Measurements from ENCODE around the gene TPSD1. TPM values are rescaled to one million over a fixed set of nuclear protein-coding genes. Genes with fewer than 3 reads are reported as not detected.
"Not testable (repeated sequence)": the region's sequence is repeated elsewhere in the genome, so short reads cannot be mapped to it uniquely, and the experiment has no call there.

Gene TPSD1
- total and polyA plus RNA-seq, 8 donors = 0.70 to 7.6 (median 4.5) TPM; not detected in 4

DNA sequence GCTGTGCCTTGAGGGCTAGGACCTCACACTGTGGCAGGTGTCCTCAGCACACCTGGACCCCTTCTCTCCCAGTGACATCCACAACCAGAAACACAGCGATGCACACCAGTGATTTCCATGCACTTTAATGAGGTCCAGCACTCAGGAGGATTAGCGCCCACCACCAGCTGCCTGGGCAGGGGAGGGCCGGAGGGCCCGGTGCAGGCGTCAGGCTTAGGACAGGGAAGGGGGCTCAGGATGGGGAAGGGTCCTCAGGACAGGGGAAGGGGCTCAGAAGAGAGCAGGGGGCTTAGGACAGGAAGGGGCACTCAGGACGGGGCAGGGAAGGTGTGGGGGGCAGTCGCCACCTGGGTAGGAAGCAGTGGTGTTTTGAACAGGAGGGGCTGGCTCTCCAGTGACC lies 27.6 kb upstream of the TPSD1 start:
- H3K36me3 ChIP-seq; H3K27ac ChIP-seq; DNase-seq; H3K9me3 ChIP-seq; H3K4me3 ChIP-seq; intact Hi-C loops (cut with DNase I; ENCODE audit: low total_unique reads): not testable (repeated sequence)
- H3K4me1 ChIP-seq = peaks cover 11 to 26% (median 20%) of the 10 kb centered on the region in 4 donors
- peaks cover 0 to 10% (median 0%) of the 10 kb centered on the region in 3 donors for H3K27me3 ChIP-seq
- WGBS, 5 donors = 48 to 78% (median 71%) methylated on average over 5 to 7 of the region's 7 CpGs

DNA sequence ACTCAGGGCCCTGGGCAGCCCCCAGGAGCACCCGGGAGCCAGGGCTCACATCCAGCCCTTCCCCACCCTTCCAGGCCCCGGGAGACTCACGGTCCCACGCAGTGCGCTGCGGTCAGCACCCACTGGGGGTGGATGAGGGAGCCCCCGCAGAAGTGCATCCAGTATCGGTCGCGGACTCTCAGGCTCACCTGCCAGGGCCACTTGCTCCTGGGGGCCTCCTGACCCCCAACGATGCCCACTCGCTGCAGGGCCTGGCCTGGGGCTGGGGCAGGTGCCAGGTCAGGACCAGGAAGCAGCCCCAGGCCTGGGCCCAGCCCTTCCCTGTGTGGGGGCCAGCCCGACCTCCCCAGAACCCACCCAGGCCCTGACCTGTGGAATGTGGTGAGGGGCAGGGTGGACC lies 26.4 kb upstream of the TPSD1 start:
- intact Hi-C loops (cut with DNase I; ENCODE audit: low total_unique reads); H3K4me3 ChIP-seq; H3K27ac ChIP-seq; H3K9me3 ChIP-seq; H3K36me3 ChIP-seq; DNase-seq: not testable (repeated sequence)
- 84 to 87% (median 87%) methylated on average over 6 to 11 of the region's 13 CpGs; no CpG with 5 or more reads in 2 of the 5 donors for WGBS, 5 donors
- Histone ChIP-seq H3K27me3 (peaks cover 0 to 10% (median 0%) of the 10 kb centered on the region in 3 donors), H3K4me1 (peaks cover 11 to 23% (median 18%) of the 10 kb centered on the region in 4 donors)

DNA sequence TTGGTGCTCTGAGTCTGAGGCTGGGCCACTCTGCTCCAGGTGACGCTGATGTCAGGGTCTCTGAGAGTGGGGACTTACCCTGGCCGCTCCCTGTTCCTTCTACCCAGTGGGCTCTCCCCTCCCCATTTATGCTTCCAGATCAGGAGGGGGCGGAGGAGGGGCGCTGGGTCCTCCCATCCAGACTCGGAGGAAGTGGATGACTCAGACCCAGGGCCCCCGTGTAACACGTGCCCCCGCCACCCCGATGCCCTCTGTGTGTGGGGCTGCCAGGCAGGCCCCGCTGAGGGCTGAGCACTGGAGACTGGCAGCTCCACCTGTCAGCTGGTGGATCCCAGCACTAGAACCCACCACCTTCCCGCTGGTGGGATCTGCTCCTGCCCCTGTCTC lies 25.8 kb upstream of the TPSD1 start, which contains the start of gene TPSB2:
TPSB2 (minus strand) TSS at position 101 of the 387 bp plus-strand sequence. CDS start 233 bp downstream, outside the sequence.
- WGBS, 5 donors = 70 to 90% (median 78%) methylated on average over 2 to 5 of the region's 11 CpGs; no CpG with 5 or more reads in 1 of the 5 donors
- intact Hi-C loops (cut with DNase I; ENCODE audit: low total_unique reads); DNase-seq; H3K36me3 ChIP-seq; H3K27ac ChIP-seq; H3K4me3 ChIP-seq; H3K9me3 ChIP-seq: not testable (repeated sequence)
- peaks cover 0 to 10% (median 0%) of the 10 kb centered on the region in 3 donors for H3K27me3 ChIP-seq
- peaks cover 10 to 19% (median 13%) of the 10 kb centered on the region in 4 donors for H3K4me1 ChIP-seq

DNA sequence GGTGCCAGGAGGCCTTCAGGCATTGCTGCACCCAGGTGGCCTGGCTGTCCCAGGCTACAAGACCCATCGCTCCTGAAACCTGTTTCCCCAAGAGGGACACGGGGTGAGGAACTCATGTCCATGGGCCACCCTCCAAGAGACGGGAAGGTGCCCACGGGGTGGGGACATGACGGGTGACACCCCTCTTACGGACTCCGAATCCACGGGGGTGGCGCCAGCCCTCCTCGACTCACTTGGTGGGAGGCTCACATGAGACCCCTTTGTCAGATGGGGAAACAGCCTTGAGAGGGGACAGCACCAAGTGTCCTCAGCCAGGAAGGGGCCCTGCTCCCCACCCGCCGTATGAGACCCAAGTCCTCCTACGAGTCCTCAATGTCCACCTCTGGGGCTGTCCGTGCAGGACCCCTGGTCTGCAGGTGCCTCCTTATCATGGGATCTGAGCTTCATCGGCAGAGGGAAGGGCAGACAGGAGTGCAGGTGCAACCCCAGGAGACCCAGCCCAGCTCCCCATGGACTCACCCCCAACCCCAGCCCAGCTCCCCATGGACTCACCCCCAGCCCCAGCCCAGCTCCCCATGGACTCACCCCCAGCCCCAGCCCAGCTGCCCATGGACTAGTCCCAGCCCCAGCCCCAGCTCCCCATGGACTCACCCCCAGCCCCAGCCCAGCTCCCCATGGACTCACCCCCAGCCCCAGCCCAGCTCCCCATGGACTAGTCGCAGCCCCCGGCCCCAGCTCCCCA lies 25.2 kb upstream of the TPSD1 start:
- DNase-seq; H3K27ac ChIP-seq; H3K36me3 ChIP-seq; H3K4me3 ChIP-seq; H3K9me3 ChIP-seq; intact Hi-C loops (cut with DNase I; ENCODE audit: low total_unique reads): not testable (repeated sequence)
- 79 to 87% (median 82%) methylated on average over 12 to 17 of the region's 17 CpGs for WGBS, 5 donors
- Histone ChIP-seq H3K27me3 (peaks cover 0 to 10% (median 0%) of the 10 kb centered on the region in 3 donors), H3K4me1 (peaks cover 5 to 14% (median 7%) of the 10 kb centered on the region in 4 donors)

DNA sequence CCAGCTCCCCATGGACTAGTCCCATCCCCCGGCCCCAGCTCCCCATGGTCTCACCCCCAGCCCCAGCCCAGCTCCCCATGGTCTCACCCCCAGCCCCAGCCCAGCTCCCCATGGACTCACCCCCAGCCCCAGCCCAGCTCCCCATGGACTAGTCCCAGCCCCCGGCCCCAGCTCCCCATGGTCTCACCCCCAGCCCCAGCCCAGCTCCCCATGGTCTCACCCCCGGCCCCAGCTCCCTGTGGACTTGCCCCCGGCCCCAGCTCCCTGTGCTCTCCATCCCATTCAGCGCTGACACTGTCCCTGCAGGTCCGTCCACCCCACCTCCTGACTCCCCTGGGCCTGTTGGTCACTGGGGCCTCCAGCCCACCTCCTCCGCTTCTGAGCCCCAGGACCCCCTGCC lies 24.6 kb upstream of the TPSD1 start:
- WGBS, 5 donors = 67 to 92% (median 86%) methylated on average over 1 to 6 of the region's 7 CpGs
- H3K27ac ChIP-seq; DNase-seq; H3K36me3 ChIP-seq; intact Hi-C loops (cut with DNase I; ENCODE audit: low total_unique reads); H3K4me1 ChIP-seq; H3K4me3 ChIP-seq; H3K9me3 ChIP-seq: not testable (repeated sequence)
- H3K27me3 ChIP-seq = peaks cover 0 to 10% (median 0%) of the 10 kb centered on the region in 3 donors

DNA sequence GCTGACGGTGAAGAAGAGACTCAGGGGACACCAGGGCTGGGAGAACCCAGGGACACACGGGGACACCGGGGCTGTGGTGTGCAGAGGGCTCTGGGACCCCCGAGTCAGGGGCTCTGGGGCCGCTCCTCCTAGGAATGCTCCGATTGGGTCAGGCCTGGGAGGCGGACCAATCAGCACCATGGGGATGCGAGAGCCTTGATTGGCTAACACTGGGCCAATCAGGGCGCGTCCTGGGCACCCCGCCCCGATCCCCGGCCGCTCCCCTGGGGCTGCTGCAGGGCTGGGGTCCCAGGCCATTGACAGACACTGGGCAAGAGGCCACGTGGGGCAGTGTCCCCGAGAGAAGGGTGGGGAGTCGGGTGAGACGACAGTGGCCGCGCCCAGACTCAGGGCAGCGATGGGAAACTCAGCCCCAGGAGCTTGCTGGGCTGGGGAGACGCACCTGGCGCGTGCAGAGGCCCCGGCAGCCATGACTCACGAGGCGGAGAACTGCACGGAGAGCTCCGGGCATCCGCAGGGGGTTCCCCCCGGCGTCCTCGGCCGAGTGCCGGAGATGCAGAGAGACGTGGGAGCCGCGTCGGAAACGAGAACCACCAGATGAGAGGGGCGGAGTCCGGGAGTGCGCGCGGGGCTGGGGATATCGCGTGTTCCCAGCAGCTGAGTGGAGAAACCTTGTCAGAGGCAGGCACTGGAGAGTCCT lies 23.7 kb upstream of the TPSD1 start:
- H3K4me3 ChIP-seq; intact Hi-C loops (cut with DNase I; ENCODE audit: low total_unique reads); H3K36me3 ChIP-seq; DNase-seq; H3K4me1 ChIP-seq; H3K9me3 ChIP-seq; H3K27ac ChIP-seq: not testable (repeated sequence)
- H3K27me3 ChIP-seq = peaks cover 0 to 10% (median 0%) of the 10 kb centered on the region in 3 donors
- WGBS, 5 donors = no CpG with 5 or more reads among the region's 47 CpGs

DNA sequence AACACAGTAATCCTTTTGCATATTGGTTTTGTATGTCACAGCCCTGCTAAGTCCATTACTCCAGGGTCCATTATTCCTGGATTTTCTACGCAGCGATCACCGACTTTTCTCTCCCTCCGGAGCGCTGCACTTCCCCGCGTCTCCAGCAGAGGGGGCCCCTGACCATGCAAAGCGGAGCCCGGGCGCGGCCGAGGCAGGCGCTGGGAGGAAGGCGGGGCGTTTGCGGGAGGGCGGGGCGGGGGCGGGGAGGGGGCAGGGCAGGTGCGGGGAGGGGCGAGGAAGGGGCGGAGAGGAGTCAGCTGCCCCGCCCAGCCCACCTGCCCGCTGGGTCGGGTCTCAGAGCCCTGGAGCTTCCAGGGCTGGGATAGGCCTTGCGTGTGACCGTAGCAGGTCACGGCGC lies 19.2 kb upstream of the TPSD1 start:
- no CpG with 5 or more reads among the region's 29 CpGs for WGBS, 5 donors
- H3K36me3 ChIP-seq; intact Hi-C loops (cut with DNase I; ENCODE audit: low total_unique reads); H3K9me3 ChIP-seq; H3K27me3 ChIP-seq; H3K4me1 ChIP-seq; H3K27ac ChIP-seq; DNase-seq; H3K4me3 ChIP-seq: not testable (repeated sequence)

DNA sequence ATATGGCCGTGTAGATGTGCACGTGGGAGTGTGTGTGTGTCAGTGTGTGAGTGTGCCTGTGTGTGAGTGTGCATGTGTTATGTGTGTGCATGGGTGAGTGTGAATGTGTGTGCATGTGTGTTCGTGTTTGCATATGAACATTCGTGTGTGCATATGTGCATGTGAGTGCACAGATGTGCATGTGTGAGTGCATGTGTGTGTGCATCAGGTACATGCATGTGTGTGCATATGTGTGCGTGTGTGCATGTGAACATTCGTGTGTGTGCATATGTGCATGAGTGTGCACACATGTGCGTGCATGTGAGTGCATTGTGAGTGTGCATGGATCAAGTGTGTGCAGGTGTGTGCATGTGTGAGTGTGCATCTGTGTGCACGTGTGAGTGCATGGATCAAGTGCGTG lies 17.9 kb upstream of the TPSD1 start:
- intact Hi-C loops (cut with DNase I; ENCODE audit: low total_unique reads) = no loop called here
- DNase-seq = no peak
- Histone ChIP-seq H3K36me3 (no peaks in the 10 kb centered on the region), H3K4me1 (no peaks in the 10 kb centered on the region), H3K27ac (no peak overlapping the region), H3K27me3 (peaks cover 0 to 7% (median 0%) of the 10 kb centered on the region in 3 donors), H3K9me3 (no peaks in the 10 kb centered on the region), H3K4me3 (no peak overlapping the region)
- 79 to 84% (median 82%) methylated on average over 9 of the region's 9 CpGs for WGBS, 5 donors
- TF ChIP-seq POLR2AphosphoS5 (IDR thresholded peaks at IDR 0.05) = no peak
- TF ChIP-seq EP300 (IDR thresholded peaks at IDR 0.05) = no peak
- no peak for TF ChIP-seq POLR2A (IDR thresholded peaks at IDR 0.05)
- TF ChIP-seq, protein P1, sequence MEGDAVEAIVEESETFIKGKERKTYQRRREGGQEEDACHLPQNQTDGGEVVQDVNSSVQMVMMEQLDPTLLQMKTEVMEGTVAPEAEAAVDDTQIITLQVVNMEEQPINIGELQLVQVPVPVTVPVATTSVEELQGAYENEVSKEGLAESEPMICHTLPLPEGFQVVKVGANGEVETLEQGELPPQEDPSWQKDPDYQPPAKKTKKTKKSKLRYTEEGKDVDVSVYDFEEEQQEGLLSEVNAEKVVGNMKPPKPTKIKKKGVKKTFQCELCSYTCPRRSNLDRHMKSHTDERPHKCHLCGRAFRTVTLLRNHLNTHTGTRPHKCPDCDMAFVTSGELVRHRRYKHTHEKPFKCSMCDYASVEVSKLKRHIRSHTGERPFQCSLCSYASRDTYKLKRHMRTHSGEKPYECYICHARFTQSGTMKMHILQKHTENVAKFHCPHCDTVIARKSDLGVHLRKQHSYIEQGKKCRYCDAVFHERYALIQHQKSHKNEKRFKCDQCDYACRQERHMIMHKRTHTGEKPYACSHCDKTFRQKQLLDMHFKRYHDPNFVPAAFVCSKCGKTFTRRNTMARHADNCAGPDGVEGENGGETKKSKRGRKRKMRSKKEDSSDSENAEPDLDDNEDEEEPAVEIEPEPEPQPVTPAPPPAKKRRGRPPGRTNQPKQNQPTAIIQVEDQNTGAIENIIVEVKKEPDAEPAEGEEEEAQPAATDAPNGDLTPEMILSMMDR (IDR thresholded peaks at IDR 0.05) = no peak

DNA sequence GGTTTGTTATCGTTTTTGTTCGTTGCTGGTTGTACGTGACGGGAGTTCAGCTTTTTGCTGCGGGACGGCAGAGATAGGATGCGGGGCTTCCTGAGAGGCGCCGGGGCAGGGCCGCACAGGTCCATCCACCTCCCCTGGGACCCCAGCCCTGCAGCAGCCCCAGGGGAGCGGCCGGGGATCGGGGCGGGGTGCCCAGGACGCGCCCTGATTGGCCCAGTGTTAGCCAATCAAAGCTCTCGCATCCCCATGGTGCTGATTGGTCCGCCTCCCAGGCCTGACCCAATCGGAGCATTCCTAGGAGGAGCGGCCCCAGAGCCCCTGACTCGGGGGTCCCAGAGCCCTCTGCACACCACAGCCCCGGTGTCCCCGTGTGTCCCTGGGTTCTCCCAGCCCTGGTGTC lies 17.0 kb upstream of the TPSD1 start:
- H3K36me3 ChIP-seq; H3K9me3 ChIP-seq; intact Hi-C loops (cut with DNase I; ENCODE audit: low total_unique reads); H3K4me3 ChIP-seq; H3K27ac ChIP-seq; DNase-seq; H3K27me3 ChIP-seq; H3K4me1 ChIP-seq: not testable (repeated sequence)
- 62 to 75% (median 71%) methylated on average over 7 to 20 of the region's 23 CpGs for WGBS, 5 donors

DNA sequence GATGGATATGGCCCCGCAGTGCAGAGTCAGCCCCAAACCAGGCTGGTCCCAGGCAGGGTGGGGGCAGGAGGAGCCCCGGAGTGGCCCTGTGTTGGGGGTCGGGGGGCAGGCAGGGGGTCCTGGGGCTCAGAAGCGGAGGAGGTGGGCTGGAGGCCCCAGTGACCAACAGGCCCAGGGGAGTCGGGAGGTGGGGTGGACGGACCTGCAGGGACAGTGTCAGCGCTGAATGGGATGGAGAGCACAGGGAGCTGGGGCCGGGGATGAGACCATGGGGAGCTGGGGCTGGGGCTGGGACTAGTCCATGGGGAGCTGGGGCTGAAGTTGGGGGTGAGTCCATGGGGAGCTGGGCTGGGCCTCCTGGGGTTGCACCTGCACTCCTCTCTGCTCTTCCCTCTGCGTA lies 16.3 kb upstream of the TPSD1 start:
- DNase-seq; H3K27ac ChIP-seq; intact Hi-C loops (cut with DNase I; ENCODE audit: low total_unique reads); H3K9me3 ChIP-seq; H3K4me3 ChIP-seq; H3K36me3 ChIP-seq: not testable (repeated sequence)
- H3K4me1 ChIP-seq = peaks cover 0 to 12% (median 5%) of the 10 kb centered on the region in 4 donors
- WGBS, 5 donors = 88 to 94% (median 90%) methylated on average over 6 to 8 of the region's 9 CpGs
- peaks cover 0 to 16% (median 0%) of the 10 kb centered on the region in 3 donors for H3K27me3 ChIP-seq

Measured in stomach (tissue), 9 donors.